Fibroblast of lung (primary cell): ENCODE measurements around the gene ZNF638.

ENCODE experiments used
- EZH2 ChIP-seq: IDR thresholded peaks from 2 replicates; pipeline ENCODE4 v1.5.1; 2012; ENCODE audit warnings: low read length, control low read depth, mild to moderate bottlenecking; ENCODE audit errors: missing control alignments
- TF ChIP-seq, protein P1 (sequence below), 2 donors: IDR thresholded peaks in 1 of 2; conservative IDR thresholded peaks in 1 of 2; 1 replicate in 1 of 2; 2 replicates in 1 of 2; pipeline ENCODE4 v1.5.1; 2011 to 2012; ENCODE audit warnings: low read length in 2 of 2, control low read depth in 1 of 2, inconsistent platforms in 1 of 2, low read depth in 1 of 2, mild to moderate bottlenecking in 1 of 2

DNA sequence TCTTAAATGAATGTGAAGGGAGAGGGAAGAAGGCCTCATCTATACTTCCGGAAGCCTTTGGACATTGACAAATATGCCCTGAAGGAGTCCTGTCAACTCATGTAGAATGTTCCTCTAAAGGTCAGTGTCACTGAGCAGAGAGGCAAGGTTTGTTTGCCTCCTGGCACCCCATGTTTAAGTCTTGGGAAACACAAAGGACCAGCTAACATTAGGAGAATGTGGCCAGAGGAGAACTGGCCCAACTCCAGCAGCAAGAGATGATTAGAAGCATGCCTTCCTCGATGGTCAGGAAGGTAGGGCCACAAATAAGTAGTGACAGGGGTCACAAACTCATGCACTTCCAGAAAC is 127.5 kb downstream of the ZNF638 start:
- TF ChIP-seq, protein P1, sequence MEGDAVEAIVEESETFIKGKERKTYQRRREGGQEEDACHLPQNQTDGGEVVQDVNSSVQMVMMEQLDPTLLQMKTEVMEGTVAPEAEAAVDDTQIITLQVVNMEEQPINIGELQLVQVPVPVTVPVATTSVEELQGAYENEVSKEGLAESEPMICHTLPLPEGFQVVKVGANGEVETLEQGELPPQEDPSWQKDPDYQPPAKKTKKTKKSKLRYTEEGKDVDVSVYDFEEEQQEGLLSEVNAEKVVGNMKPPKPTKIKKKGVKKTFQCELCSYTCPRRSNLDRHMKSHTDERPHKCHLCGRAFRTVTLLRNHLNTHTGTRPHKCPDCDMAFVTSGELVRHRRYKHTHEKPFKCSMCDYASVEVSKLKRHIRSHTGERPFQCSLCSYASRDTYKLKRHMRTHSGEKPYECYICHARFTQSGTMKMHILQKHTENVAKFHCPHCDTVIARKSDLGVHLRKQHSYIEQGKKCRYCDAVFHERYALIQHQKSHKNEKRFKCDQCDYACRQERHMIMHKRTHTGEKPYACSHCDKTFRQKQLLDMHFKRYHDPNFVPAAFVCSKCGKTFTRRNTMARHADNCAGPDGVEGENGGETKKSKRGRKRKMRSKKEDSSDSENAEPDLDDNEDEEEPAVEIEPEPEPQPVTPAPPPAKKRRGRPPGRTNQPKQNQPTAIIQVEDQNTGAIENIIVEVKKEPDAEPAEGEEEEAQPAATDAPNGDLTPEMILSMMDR (conservative IDR thresholded peaks at IDR 0.05 in 1 of 2, IDR thresholded peaks at IDR 0.05 in 1 of 2; ENCODE audit: low read depth in 1 of 2, low read length in 2 of 2): no peak
- TF ChIP-seq EZH2: no peak
